ENCODE measurements around the gene GDI2.

DNA sequence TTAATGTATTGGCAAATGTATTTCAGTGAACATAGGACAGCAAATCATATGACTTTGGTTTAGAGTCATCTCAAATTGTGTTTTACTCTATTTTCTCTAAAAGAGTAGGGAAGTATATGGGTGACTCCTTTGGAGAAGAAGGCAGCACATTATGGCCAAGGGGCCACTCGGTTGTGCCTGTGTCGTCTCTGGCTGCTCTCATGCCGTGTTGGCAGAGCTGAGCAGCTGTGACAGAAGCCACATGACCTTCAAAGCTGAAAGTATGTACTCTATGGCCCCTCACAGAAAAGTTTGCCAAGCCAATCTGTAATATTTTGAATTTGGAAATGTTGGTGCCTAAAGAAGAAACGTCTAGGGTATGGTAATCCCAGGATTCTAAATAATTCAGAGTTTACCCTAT lies 81.1 kb downstream of the GDI2 start:
- TF ChIP-seq EZH2 (IDR thresholded peaks at IDR 0.05) = no peak
- TF ChIP-seq POLR2AphosphoS5 (IDR thresholded peaks at IDR 0.05; ENCODE audit: borderline replicate concordance, low read depth, low read length) = no peak

Measured in SK-N-MC (cell line).